Measurements from ENCODE around the gene CHGA. TPM values are rescaled to one million over a fixed set of nuclear protein-coding genes. Genes with fewer than 3 reads are reported as not detected.

CHGA gene
- total RNA-seq, 1 experiment from 2014 or later = 8.5 TPM

DNA sequence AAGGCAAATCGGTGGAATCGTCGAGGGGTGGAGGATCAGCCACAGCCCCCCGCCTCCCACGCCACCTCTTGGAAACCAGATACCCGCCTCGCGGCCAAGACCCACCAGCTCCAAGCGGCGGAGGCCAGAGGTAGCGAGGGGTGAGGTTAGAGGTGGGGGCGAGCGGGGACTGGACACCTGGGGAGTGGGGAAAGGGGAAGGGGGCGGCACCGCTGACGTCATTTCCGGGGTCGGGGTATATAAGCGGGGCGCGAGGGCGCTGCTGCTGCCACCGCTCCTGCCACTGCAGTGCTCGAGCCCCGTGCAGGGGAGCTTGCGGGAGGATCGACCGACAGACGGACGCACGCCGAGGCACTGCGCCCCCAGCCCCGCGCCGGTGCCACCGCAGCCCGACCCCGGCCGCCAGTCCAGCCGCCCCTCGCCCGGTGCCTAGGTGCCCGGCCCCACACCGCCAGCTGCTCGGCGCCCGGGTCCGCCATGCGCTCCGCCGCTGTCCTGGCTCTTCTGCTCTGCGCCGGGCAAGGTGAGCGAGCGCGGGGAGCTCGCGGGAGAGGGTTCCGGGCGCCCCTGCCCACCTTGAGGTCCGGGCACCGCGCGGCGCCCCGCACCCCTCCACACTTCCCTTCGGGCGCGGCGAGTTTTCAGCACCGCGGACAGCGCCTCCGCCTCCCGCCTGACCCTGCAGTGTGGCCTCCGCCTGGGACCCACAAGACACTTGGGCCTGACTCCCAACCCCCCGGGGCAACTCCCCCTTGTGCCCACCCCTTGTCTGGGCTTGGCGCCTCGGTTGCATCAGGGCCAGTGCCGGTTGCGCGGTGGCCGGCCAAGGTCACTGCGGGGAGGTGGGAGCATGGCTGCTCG lies at the start of gene CHGA (continued):
- TF ChIP-seq, protein P1, sequence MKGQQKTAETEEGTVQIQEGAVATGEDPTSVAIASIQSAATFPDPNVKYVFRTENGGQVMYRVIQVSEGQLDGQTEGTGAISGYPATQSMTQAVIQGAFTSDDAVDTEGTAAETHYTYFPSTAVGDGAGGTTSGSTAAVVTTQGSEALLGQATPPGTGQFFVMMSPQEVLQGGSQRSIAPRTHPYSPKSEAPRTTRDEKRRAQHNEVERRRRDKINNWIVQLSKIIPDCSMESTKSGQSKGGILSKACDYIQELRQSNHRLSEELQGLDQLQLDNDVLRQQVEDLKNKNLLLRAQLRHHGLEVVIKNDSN (CRISPR knock-in tag; IDR thresholded peaks at IDR 0.05) = peak; percentile 83; the same call in 1 of the 2 replicates
- TF ChIP-seq ZNF396 (CRISPR knock-in tag; IDR thresholded peaks at IDR 0.05; ENCODE audit: borderline replicate concordance) (no peak), HMGA2 (CRISPR knock-in tag; IDR thresholded peaks at IDR 0.05) (no peak), ZNF317 (CRISPR knock-in tag; IDR thresholded peaks at IDR 0.05; ENCODE audit: borderline replicate concordance, low read depth) (peak; percentile 65; the same call in 1 of the 2 replicates), NFYB (CRISPR knock-in tag; conservative IDR thresholded peaks at IDR 0.05; ENCODE audit: low read depth) (peak; percentile 53), TEAD1 (CRISPR knock-in tag; IDR thresholded peaks at IDR 0.05) (peak; percentile 96), CREM (CRISPR knock-in tag; IDR thresholded peaks at IDR 0.05) (peak; percentile 86), ZNF423 (CRISPR knock-in tag; IDR thresholded peaks at IDR 0.05) (no peak), TP53 (CRISPR knock-in tag; IDR thresholded peaks at IDR 0.05) (peak; percentile 96)
- TF ChIP-seq, protein P2, sequence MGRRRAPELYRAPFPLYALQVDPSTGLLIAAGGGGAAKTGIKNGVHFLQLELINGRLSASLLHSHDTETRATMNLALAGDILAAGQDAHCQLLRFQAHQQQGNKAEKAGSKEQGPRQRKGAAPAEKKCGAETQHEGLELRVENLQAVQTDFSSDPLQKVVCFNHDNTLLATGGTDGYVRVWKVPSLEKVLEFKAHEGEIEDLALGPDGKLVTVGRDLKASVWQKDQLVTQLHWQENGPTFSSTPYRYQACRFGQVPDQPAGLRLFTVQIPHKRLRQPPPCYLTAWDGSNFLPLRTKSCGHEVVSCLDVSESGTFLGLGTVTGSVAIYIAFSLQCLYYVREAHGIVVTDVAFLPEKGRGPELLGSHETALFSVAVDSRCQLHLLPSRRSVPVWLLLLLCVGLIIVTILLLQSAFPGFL (CRISPR knock-in tag; IDR thresholded peaks at IDR 0.05; ENCODE audit: borderline replicate concordance) = peak; percentile 94
- TF ChIP-seq, protein P3, sequence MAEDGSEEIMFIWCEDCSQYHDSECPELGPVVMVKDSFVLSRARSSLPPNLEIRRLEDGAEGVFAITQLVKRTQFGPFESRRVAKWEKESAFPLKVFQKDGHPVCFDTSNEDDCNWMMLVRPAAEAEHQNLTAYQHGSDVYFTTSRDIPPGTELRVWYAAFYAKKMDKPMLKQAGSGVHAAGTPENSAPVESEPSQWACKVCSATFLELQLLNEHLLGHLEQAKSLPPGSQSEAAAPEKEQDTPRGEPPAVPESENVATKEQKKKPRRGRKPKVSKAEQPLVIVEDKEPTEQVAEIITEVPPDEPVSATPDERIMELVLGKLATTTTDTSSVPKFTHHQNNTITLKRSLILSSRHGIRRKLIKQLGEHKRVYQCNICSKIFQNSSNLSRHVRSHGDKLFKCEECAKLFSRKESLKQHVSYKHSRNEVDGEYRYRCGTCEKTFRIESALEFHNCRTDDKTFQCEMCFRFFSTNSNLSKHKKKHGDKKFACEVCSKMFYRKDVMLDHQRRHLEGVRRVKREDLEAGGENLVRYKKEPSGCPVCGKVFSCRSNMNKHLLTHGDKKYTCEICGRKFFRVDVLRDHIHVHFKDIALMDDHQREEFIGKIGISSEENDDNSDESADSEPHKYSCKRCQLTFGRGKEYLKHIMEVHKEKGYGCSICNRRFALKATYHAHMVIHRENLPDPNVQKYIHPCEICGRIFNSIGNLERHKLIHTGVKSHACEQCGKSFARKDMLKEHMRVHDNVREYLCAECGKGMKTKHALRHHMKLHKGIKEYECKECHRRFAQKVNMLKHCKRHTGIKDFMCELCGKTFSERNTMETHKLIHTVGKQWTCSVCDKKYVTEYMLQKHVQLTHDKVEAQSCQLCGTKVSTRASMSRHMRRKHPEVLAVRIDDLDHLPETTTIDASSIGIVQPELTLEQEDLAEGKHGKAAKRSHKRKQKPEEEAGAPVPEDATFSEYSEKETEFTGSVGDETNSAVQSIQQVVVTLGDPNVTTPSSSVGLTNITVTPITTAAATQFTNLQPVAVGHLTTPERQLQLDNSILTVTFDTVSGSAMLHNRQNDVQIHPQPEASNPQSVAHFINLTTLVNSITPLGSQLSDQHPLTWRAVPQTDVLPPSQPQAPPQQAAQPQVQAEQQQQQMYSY (CRISPR knock-in tag; IDR thresholded peaks at IDR 0.05) = no peak
- TF ChIP-seq, protein P4, sequence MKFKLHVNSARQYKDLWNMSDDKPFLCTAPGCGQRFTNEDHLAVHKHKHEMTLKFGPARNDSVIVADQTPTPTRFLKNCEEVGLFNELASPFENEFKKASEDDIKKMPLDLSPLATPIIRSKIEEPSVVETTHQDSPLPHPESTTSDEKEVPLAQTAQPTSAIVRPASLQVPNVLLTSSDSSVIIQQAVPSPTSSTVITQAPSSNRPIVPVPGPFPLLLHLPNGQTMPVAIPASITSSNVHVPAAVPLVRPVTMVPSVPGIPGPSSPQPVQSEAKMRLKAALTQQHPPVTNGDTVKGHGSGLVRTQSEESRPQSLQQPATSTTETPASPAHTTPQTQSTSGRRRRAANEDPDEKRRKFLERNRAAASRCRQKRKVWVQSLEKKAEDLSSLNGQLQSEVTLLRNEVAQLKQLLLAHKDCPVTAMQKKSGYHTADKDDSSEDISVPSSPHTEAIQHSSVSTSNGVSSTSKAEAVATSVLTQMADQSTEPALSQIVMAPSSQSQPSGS (CRISPR knock-in tag; IDR thresholded peaks at IDR 0.05; ENCODE audit: borderline replicate concordance, low read depth) = 0 out of 2 replicates have a peak, but pooled peaks have one; percentile 77
- TF ChIP-seq, protein P5, sequence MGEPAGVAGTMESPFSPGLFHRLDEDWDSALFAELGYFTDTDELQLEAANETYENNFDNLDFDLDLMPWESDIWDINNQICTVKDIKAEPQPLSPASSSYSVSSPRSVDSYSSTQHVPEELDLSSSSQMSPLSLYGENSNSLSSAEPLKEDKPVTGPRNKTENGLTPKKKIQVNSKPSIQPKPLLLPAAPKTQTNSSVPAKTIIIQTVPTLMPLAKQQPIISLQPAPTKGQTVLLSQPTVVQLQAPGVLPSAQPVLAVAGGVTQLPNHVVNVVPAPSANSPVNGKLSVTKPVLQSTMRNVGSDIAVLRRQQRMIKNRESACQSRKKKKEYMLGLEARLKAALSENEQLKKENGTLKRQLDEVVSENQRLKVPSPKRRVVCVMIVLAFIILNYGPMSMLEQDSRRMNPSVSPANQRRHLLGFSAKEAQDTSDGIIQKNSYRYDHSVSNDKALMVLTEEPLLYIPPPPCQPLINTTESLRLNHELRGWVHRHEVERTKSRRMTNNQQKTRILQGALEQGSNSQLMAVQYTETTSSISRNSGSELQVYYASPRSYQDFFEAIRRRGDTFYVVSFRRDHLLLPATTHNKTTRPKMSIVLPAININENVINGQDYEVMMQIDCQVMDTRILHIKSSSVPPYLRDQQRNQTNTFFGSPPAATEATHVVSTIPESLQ (CRISPR knock-in tag; IDR thresholded peaks at IDR 0.05) = no peak
- TF ChIP-seq, protein P6, sequence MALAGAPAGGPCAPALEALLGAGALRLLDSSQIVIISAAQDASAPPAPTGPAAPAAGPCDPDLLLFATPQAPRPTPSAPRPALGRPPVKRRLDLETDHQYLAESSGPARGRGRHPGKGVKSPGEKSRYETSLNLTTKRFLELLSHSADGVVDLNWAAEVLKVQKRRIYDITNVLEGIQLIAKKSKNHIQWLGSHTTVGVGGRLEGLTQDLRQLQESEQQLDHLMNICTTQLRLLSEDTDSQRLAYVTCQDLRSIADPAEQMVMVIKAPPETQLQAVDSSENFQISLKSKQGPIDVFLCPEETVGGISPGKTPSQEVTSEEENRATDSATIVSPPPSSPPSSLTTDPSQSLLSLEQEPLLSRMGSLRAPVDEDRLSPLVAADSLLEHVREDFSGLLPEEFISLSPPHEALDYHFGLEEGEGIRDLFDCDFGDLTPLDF (CRISPR knock-in tag; IDR thresholded peaks at IDR 0.05) = peak; percentile 80; the same call in 1 of the 2 replicates
- TF ChIP-seq, protein P7, sequence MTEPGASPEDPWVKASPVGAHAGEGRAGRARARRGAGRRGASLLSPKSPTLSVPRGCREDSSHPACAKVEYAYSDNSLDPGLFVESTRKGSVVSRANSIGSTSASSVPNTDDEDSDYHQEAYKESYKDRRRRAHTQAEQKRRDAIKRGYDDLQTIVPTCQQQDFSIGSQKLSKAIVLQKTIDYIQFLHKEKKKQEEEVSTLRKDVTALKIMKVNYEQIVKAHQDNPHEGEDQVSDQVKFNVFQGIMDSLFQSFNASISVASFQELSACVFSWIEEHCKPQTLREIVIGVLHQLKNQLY (CRISPR knock-in tag; IDR thresholded peaks at IDR 0.05) = peak; percentile 95; the same call in 1 of the 2 replicates
